IMR-90 (cell line): Measurements from ENCODE around the gene SMIM21. TPM values are rescaled to one million over a fixed set of nuclear protein-coding genes. Genes with fewer than 3 reads are reported as not detected.

ENCODE experiments used
- ATAC-seq: fragments of 200-7000 bp; cut with Tn5 transposase; 2 replicates; pipeline ENCODE4 v1.9.1; 2020; ENCODE audit warnings: low read depth, mild to moderate bottlenecking, moderate library complexity
- BruUV-seq: library from RNA; stranded (reverse); fragments of 400-500 nt; replicated peaks from 2 replicates; lab custom pipeline; 2021; lab: Mats Ljungman, UMichigan
- CTCF ChIA-PET: fragments of 300-600 bp; formaldehyde crosslinking; extraction: SDS; loops from one replicate; lab custom pipeline; 2021; ENCODE audit warnings: antibody characterized with exemption; lab: Yijun Ruan, JAX
- POLR2A ChIA-PET: fragments of 300-600 bp; sonication (Branson Sonifier 250); formaldehyde crosslinking; loops from one replicate; lab custom pipeline; 2022; ENCODE audit warnings: antibody characterized with exemption; ENCODE audit not compliant: unreplicated experiment; lab: Charles Lee
- DNase-seq: peaks from one replicate; pipeline ENCODE4 v3.0.0; 2013
- H2AFZ ChIP-seq: replicated peaks from 2 replicates; pipeline ENCODE3; 2013; ENCODE audit warnings: low read length, mild to moderate bottlenecking; ENCODE audit not compliant: poor library complexity
- H2AK5ac ChIP-seq: 2 replicates; pipeline ENCODE4 v1.6.1; 2013; ENCODE audit warnings: low read depth, low read length, inconsistent platforms
- H2AK9ac ChIP-seq: replicated peaks from 2 replicates; pipeline ENCODE3; 2013; ENCODE audit warnings: mild to moderate bottlenecking, low read depth, low read length, moderate library complexity; ENCODE audit not compliant: poor library complexity
- H2BK120ac ChIP-seq: 2 replicates; pipeline ENCODE4 v1.6.1; 2013; ENCODE audit warnings: low read depth, low read length, inconsistent platforms
- H2BK15ac ChIP-seq: 3 replicates; pipeline ENCODE4 v1.6.1; 2013; ENCODE audit warnings: low read depth, low read length, inconsistent platforms
- H2BK20ac ChIP-seq: 2 replicates; pipeline ENCODE4 v1.6.1; 2013; ENCODE audit warnings: low read depth, mild to moderate bottlenecking, inconsistent platforms, low read length, moderate library complexity
- H2BK5ac ChIP-seq: 2 replicates; pipeline ENCODE4 v1.6.1; 2013; ENCODE audit warnings: mild to moderate bottlenecking, low read depth, low read length, inconsistent platforms; ENCODE audit not compliant: poor library complexity, severe bottlenecking
- H3K14ac ChIP-seq: replicated peaks from 2 replicates; pipeline ENCODE4 v1.6.1; 2013; ENCODE audit warnings: low read depth, low read length, inconsistent platforms
- H3K18ac ChIP-seq: 2 replicates; pipeline ENCODE4 v1.6.1; 2013; ENCODE audit warnings: low read depth, low read length, control low read depth
- H3K23ac ChIP-seq: 2 replicates; pipeline ENCODE4 v1.6.1; 2013; ENCODE audit warnings: low read depth, low read length, inconsistent platforms
- H3K27ac ChIP-seq: 2 replicates; pipeline ENCODE4 v1.5.1; 2013; ENCODE audit warnings: mild to moderate bottlenecking, control low read depth, low read length; ENCODE audit not compliant: insufficient read depth
- H3K27me3 ChIP-seq: 2 replicates; pipeline ENCODE4 v1.6.1; 2013; ENCODE audit warnings: low read length; ENCODE audit not compliant: control insufficient read depth, insufficient read depth
- H3K36me3 ChIP-seq: 2 replicates; pipeline ENCODE4 v1.6.1; 2013; ENCODE audit warnings: low read length, mixed read lengths; ENCODE audit not compliant: control insufficient read depth, insufficient read depth
- H3K4ac ChIP-seq: 2 replicates; pipeline ENCODE4 v1.6.1; 2013; ENCODE audit warnings: low read depth, low read length, inconsistent platforms
- H3K4me1 ChIP-seq: 2 replicates; pipeline ENCODE4 v1.6.1; 2013; ENCODE audit warnings: low read length, mixed read lengths; ENCODE audit not compliant: control insufficient read depth, insufficient read depth
- H3K4me2 ChIP-seq: 2 replicates; pipeline ENCODE4 v1.6.1; 2013; ENCODE audit warnings: low read depth, mild to moderate bottlenecking, control low read depth, low read length, moderate library complexity
- H3K4me3 ChIP-seq: 2 replicates; pipeline ENCODE4 v1.5.1; 2013; ENCODE audit warnings: low read depth, mild to moderate bottlenecking, control low read depth, low read length, moderate library complexity; ENCODE audit not compliant: insufficient read depth
- H3K56ac ChIP-seq: 2 replicates; pipeline ENCODE4 v1.6.1; 2013; ENCODE audit warnings: low read length, inconsistent platforms; ENCODE audit not compliant: insufficient read depth; ENCODE audit errors: extremely low read depth
- H3K79me1 ChIP-seq, 2 experiments: 2 replicates each; pipeline ENCODE4 v1.6.1; 2013; ENCODE audit warnings: low read length in 2 of 2, inconsistent platforms in 1 of 2, low read depth in 1 of 2
- H3K9ac ChIP-seq: 2 replicates; pipeline ENCODE4 v1.6.1; 2013; ENCODE audit warnings: low read depth, low read length, control low read depth
- H3K9me1 ChIP-seq: 2 replicates; pipeline ENCODE4 v1.6.1; 2013; ENCODE audit warnings: low read length, inconsistent platforms; ENCODE audit not compliant: insufficient read depth
- H3K9me3 ChIP-seq: 2 replicates; pipeline ENCODE4 v1.6.1; 2013; ENCODE audit warnings: low read length; ENCODE audit not compliant: control insufficient read depth, insufficient read depth
- H4K20me1 ChIP-seq: 2 replicates; pipeline ENCODE4 v1.6.1; 2013; ENCODE audit warnings: low read length, inconsistent platforms; ENCODE audit not compliant: insufficient read depth
- H4K5ac ChIP-seq: 2 replicates; pipeline ENCODE4 v1.6.1; 2013; ENCODE audit warnings: mild to moderate bottlenecking, low read depth, low read length, control low read depth
- H4K8ac ChIP-seq, 2 experiments: 2 replicates each; pipeline ENCODE4 v1.6.1; 2013; ENCODE audit warnings: low read depth in 2 of 2, low read length in 2 of 2, control low read depth in 1 of 2, inconsistent platforms in 1 of 2
- H4K91ac ChIP-seq: 2 replicates; pipeline ENCODE4 v1.6.1; 2013; ENCODE audit warnings: low read depth, low read length, inconsistent platforms; ENCODE audit not compliant: insufficient read depth
- BHLHE40 ChIP-seq: fragments of 150-350 bp; IDR thresholded peaks from 2 replicates; pipeline ENCODE4 v1.6.1; 2016; ENCODE audit warnings: mild to moderate bottlenecking, low read depth, low read length
- CEBPB ChIP-seq: IDR thresholded peaks from 2 replicates; pipeline ENCODE4 v1.6.1; 2012; ENCODE audit warnings: low read depth, low read length, improper control_type of control experiment
- FOS ChIP-seq: fragments of 150-350 bp; IDR thresholded peaks from 2 replicates; pipeline ENCODE4 v1.6.1; 2016; ENCODE audit warnings: low read depth, low read length
- MAFK ChIP-seq: IDR thresholded peaks from 2 replicates; pipeline ENCODE4 v1.6.1; 2012; ENCODE audit warnings: low read depth, low read length, improper control_type of control experiment
- RFX5 ChIP-seq: IDR thresholded peaks from 2 replicates; pipeline ENCODE4 v1.8.0; 2012; ENCODE audit warnings: low read depth, mild to moderate bottlenecking, low read length, moderate library complexity
- SMC3 ChIP-seq: fragments of 150-350 bp; IDR thresholded peaks from 2 replicates; pipeline ENCODE4 v1.6.1; 2016; ENCODE audit warnings: low read depth, mild to moderate bottlenecking, antibody characterized with exemption, low read length, moderate library complexity
- WGBS, 2 experiments: methylation state at CpG; one replicate each; pipeline versions ENCODE4 v1.1.5 to v1.1.7; 2013; ENCODE audit warnings: missing lambda C conversion rate in 2 of 2; ENCODE audit not compliant: insufficient read length in 1 of 2; ENCODE audit errors: extremely low coverage in 2 of 2; 5-methylcytosine and 5-hydroxymethylcytosine counted together
- dilution Hi-C: fragments of 300-500 bp; cut with HindIII; formaldehyde crosslinking; loops from one replicate; pipeline ENCODE4 v1.14.3; 2018; ENCODE audit warnings: low sequenced_read_pairs; ENCODE audit not compliant: unreplicated experiment
- in situ Hi-C: fragments of 300-500 bp; cut with MboI; formaldehyde crosslinking; loops from 3 replicates; pipeline ENCODE4 v1.14.3; 2019; ENCODE audit warnings: low sequenced_read_pairs, inconsistent platforms, mixed read lengths
- intact Hi-C: fragments of 100-400 bp; cut with micrococcal nuclease; formaldehyde crosslinking; loops from 2 replicates; pipeline ENCODE4 v1.10.0; 2022
- polyA plus RNA-seq, 3 experiments: library from polyadenylated mRNA; depleted of rRNA; stranded (reverse); fragments of >200 nt; gene quantifications; 2 replicates each; pipeline ENCODE4 v1.2.3, GENCODE V29; 2012; ENCODE audit warnings: low replicate concordance in 1 of 3
- total RNA-seq: library from RNA; depleted of rRNA; stranded (reverse); fragments of >200 nt; gene quantifications from 2 replicates; pipeline ENCODE4 v1.2.3, GENCODE V29; 2012
- TF ChIP-seq, protein P1 (sequence below): fragments of 150-350 bp; IDR thresholded peaks from 2 replicates; pipeline ENCODE4 v1.6.1; 2017; ENCODE audit warnings: mild to moderate bottlenecking, antibody characterized with exemption, low read length, low read depth
- TF ChIP-seq, protein P2 (sequence below): fragments of 150-350 bp; IDR thresholded peaks from 2 replicates; pipeline ENCODE4 v1.6.1; 2016; ENCODE audit warnings: low read depth, mild to moderate bottlenecking, low read length, moderate library complexity, borderline replicate concordance
- TF ChIP-seq, protein P3 (sequence below): conservative IDR thresholded peaks from 2 replicates; pipeline ENCODE4 v1.5.1; 2012; ENCODE audit warnings: mild to moderate bottlenecking, low read depth, low read length, improper control_type of control experiment

Gene SMIM21
- total and polyA plus RNA-seq, 2 of the 4 experiments (the other 2 are of a cell fraction), result not detected

DNA sequence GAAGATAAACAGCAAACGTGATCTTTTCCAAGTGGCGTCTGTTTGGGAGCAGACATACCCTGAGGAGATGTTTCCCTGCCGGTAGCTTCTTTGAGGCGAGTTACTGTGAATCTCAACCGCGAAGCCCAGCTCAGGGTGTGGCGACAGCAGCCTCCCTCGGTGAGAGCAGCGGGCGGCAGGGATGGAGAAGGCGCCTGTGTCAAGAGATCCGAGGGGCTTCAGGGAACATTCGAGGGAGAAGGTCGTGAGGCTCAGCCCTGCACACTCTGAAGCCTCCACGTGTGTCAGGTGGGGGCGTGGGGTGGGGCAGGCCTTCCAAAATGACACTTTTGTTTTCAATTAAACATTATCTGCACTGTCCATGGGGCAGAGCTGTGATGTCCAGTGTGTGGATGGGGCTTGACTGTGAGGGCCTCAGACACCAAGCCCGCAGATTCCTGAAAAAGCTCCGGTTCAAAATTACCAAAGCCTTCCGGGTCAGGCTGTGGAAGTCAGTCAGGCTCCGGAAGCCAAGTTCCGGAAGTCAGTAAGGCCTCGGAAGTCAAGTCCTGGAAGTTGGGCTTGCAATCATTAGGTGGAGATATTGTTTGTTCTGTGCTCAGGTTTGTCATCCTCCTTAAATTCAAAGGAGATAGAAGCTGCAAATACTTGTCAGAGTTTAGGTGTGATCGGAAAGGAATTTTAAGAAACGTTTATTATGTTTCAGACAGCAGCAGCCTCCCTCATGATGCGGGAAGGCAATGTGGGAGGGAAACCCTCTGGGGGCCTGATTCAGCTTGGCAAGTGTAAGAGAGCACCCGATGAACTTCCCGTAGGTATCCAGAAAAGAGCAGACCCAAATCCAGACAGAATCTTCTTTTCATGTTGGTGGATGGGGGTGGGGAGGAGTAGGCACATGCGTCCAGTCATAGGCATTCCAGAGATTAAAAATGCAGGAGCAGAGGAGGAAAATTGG is 20.7 kb downstream of the SMIM21 start:
- peak overlapping the region; percentile 26 for H2BK120ac ChIP-seq
- DNase-seq (no peak), ATAC-seq (no peak)
- H3K9me1 ChIP-seq, result peaks cover 14% of the 10 kb centered on the region
- peak overlapping the region; percentile 15 for H2AFZ ChIP-seq
- H3K79me1 ChIP-seq, result no peaks in the 10 kb centered on the region
- dilution Hi-C loops (no loop called here), intact Hi-C loops (loop anchor here (5.0 kb wide), 1 partner anchor 194 kb away; the partner anchor contains the start of gene TSHZ1), in situ Hi-C loops (no loop called here)
- peak overlapping the region; percentile 28; the same call in 1 of the 2 replicates for H2AK5ac ChIP-seq
- ChIA-PET CTCF (no interaction called here), POLR2A (no interaction called here)
- no peaks in the 10 kb centered on the region for H3K36me3 ChIP-seq
- no peak overlapping the region for H2AK9ac ChIP-seq
- H3K27ac ChIP-seq, result no peak overlapping the region
- H3K27me3 ChIP-seq, result no peaks in the 10 kb centered on the region; the same call in 1 of the 2 replicates
- H3K4me3 ChIP-seq, result no peak overlapping the region
- H3K18ac ChIP-seq, result no peak overlapping the region
- no peak overlapping the region for H3K14ac ChIP-seq
- H4K8ac ChIP-seq, result no peak overlapping the region; a peak in 1 of 4 replicates
- H2BK15ac ChIP-seq, result 0 out of 3 replicates have a peak overlapping the region, but pooled peaks have one; percentile 31
- H3K56ac ChIP-seq, result no peak overlapping the region
- H4K20me1 ChIP-seq, result no peaks in the 10 kb centered on the region
- no TSS peak for BruUV-seq
- peak overlapping the region; percentile 48 for H2BK20ac ChIP-seq
- no peak overlapping the region for H3K23ac ChIP-seq
- 0 out of 2 replicates have a peak overlapping the region, but pooled peaks have one; percentile 28 for H4K91ac ChIP-seq
- no peak overlapping the region for H4K5ac ChIP-seq
- H3K4me2 ChIP-seq, result no peak overlapping the region
- H2BK5ac ChIP-seq, result no peak overlapping the region
- TF ChIP-seq, protein P1, sequence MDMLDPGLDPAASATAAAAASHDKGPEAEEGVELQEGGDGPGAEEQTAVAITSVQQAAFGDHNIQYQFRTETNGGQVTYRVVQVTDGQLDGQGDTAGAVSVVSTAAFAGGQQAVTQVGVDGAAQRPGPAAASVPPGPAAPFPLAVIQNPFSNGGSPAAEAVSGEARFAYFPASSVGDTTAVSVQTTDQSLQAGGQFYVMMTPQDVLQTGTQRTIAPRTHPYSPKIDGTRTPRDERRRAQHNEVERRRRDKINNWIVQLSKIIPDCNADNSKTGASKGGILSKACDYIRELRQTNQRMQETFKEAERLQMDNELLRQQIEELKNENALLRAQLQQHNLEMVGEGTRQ, result no peak
- no peak for TF ChIP-seq RFX5
- TF ChIP-seq FOS, result no peak
- TF ChIP-seq, protein P2, sequence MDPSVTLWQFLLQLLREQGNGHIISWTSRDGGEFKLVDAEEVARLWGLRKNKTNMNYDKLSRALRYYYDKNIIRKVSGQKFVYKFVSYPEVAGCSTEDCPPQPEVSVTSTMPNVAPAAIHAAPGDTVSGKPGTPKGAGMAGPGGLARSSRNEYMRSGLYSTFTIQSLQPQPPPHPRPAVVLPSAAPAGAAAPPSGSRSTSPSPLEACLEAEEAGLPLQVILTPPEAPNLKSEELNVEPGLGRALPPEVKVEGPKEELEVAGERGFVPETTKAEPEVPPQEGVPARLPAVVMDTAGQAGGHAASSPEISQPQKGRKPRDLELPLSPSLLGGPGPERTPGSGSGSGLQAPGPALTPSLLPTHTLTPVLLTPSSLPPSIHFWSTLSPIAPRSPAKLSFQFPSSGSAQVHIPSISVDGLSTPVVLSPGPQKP, result no peak
- no peak for TF ChIP-seq CEBPB
- TF ChIP-seq SMC3, result no peak
- TF ChIP-seq, protein P3, sequence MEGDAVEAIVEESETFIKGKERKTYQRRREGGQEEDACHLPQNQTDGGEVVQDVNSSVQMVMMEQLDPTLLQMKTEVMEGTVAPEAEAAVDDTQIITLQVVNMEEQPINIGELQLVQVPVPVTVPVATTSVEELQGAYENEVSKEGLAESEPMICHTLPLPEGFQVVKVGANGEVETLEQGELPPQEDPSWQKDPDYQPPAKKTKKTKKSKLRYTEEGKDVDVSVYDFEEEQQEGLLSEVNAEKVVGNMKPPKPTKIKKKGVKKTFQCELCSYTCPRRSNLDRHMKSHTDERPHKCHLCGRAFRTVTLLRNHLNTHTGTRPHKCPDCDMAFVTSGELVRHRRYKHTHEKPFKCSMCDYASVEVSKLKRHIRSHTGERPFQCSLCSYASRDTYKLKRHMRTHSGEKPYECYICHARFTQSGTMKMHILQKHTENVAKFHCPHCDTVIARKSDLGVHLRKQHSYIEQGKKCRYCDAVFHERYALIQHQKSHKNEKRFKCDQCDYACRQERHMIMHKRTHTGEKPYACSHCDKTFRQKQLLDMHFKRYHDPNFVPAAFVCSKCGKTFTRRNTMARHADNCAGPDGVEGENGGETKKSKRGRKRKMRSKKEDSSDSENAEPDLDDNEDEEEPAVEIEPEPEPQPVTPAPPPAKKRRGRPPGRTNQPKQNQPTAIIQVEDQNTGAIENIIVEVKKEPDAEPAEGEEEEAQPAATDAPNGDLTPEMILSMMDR, result no peak
- TF ChIP-seq MAFK, result no peak
- TF ChIP-seq BHLHE40, result no peak
- 92% methylated on average over 19 of the region's 28 CpGs; no CpG with 5 or more reads in 1 of the 2 experiments for WGBS, 2 experiments
- no peaks in the 10 kb centered on the region for H3K9me3 ChIP-seq
- H3K9ac ChIP-seq, result no peak overlapping the region
- H3K4ac ChIP-seq, result peak overlapping the region; percentile 51; the same call in 1 of the 2 replicates
- peaks cover 13% of the 10 kb centered on the region for H3K4me1 ChIP-seq
